Stimulated activated CD4-positive, alpha-beta T cell treated with anti-CD3 and anti-CD28 coated beads, Interleukin-12 subunit alpha, Interleukin-12 subunit beta, amount 100 ng/mL, for 48 hours (primary cell): ENCODE measurements around the gene PDSS2.
"Not testable (repeated sequence)": the region's sequence is repeated elsewhere in the genome, so short reads cannot be mapped to it uniquely, and the experiment has no call there.

ENCODE experiments used
- DNase-seq, 3 donors: peaks; one replicate each; pipeline ENCODE4 v3.0.0-alpha.2; 2020; ENCODE audit warnings: low read depth in 2 of 3, low spot score in 1 of 3

PDSS2 gene

DNA sequence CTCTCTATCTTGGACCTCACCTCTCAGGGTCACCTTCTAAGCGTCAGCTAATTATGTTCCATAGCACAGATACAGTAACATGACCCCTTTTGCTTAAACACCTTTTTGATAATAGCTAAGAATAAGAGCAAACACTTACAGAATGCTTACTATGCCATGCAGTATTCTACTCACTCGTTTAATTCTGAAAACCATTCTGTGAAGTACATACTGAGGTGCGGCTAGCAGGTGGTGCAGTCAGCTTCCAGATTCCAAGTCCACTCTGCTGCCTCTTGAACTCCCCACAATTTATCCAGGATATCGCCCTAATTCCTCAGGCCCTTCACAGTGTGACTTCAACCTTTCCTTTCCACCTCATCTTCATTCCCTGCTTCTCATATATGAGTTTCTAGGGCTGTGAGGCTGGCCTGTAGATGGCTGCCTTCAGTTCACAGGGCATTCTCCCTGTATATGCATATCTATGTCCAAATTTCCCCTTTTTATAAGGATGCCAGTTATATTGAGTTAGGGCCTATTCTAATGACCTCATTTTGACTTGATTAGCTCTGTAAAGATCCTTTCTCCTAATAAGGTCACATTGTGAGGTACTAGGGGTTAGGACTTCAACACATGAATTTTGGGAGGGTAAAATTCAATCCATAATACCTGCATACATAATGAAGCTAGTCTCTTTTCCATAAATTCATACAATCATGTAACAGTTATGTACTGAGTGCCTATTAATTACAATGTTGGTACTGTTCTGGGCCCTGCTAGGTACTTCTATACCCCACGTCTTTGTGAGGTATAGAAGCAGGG, 130.1 kb downstream of the PDSS2 start:
- no peak for DNase-seq

DNA sequence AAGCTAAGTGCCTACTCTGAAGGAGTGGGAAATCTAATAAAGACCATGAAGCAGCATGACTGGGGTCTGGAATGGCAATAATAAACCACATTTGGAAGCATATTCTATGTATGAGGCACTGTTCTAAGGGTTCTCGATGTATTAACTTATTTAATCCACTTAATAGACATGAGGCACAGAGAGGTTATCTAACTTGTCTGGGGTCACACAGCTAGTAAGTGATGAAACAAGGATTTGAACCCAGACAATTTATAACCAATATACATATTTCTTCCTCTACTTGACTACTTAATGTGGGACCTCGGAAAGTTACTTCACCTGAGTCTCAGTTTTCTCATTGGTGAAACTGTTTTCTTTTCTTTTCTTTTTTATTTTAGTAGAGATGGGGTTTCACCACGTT, 131.3 kb downstream of the PDSS2 start:
- no peak for DNase-seq

DNA sequence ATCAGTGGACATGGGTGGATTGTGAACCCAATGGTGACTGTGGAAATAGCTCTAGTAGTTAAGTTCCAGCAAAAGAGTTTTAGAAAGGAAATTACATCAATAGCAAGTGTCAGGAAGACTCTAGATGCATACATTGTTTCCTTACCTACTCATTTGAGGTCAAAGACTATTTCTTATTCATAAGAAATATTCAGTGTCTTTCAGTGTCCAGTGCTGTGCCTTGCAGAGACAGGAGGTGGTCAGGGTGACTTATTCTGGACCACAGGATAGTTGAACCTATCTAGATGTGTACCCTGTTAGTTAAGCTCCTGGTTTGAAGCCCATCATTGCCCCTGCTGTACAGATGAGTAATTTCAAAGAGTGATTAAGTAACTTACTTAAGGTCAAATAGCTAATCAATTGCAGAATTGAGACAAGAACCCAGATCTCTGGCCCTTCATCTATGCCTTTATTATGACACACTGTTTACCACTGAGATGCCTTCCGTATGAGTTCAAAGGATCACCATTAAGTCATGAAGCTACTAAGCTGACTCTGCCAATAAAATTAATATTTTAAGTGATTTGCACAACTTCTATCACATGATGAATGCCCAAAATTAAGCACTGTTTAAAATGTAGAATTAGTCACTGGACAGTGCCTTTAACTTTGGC, 136.1 kb downstream of the PDSS2 start:
- no peak for DNase-seq

DNA sequence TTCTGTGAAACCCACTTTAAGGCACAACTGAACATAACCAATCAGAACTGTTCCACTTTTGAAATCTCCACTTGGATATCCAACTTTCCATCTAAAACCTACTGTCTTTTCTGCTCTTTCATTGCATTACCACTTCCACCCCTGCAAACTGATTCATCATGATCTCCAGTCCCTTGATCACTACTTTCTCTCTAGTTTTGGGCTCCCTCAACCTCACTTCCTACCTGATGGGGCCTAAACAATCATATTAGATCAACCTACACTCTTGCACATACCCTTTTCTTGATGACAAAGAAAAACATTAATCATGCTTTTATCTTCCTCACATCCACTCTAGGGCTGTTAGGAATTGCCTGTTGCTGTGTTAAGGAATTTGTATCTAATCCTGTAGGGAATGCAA, 137.6 kb downstream of the PDSS2 start:
- no peak for DNase-seq

DNA sequence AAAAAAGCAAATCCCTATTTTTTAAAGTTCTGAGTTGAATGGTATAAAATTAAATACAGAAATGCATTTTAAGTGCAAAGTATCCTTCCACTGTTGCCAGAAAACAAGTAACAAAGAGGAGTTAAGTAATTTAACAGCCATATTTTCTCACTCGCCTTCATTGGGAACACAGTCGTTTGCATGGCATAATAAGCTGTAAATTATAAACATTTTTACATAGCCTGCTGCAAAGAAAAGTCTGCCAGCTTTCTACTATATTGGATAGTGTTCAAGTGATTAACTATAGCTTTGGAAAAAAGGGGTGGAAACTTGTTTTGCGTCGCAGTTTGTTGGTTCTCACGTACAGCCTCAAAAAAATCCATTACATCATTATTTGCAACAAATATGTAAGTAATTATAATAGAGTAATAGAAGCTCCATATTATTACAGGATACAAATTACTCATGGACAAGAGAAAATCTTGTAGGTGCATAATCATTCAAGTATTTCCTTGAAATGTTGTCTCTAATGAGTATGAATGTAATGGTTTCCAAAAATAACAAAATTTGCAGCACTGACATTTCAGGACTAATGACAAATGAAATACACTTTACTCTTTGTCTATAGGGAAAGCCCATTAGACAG, 139.3 kb downstream of the PDSS2 start:
- no peak for DNase-seq

DNA sequence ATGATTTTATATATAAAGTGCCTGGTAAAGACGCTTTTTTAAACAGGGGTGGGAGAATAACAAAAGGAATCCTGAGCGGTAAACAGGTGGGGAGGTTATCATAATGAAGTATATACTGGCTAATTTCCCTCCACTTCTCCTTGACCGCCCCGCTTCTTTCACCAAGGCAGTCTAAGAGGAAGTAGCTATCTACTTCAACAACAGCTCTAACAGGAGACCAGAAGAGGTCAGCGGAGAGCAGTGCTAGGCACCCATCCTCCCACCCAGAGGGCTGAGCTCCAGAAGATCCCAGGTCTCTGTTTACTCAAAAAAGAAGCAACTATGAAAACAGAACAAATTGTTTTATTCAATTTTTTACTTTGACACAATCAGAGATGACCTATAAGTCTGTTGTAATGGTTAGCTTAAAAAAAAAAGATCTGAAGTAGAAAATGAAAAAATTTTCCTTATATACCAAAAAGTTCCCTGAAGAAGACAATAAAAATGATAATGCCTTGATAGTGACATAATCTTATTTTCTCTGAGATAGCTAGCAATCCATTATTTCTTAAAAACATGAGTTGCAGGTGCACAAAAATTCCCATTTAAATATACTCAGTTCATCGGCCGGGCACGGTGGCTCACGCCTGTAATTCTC, 141.1 kb downstream of the PDSS2 start:
- DNase-seq = peak in 2 of 3 donors; percentile 6 to 13

DNA sequence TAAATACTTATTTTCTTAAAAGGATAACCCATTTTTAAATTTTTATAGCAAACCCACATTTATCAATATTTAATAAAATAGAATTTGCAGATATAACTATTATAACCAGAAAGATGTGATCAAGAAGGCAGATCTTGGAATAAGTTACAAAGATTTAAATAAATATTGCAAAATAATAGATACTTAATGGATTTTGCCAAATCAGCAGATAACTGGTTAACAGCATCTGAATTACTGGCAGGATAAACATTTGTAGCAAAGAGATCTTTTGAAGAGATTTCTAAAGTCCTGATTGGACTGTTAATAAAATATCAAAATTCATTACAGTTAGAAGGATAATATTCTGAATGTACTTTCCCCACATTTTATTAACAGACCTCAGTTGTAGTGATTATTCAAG, 144.2 kb downstream of the PDSS2 start:
- no peak for DNase-seq

DNA sequence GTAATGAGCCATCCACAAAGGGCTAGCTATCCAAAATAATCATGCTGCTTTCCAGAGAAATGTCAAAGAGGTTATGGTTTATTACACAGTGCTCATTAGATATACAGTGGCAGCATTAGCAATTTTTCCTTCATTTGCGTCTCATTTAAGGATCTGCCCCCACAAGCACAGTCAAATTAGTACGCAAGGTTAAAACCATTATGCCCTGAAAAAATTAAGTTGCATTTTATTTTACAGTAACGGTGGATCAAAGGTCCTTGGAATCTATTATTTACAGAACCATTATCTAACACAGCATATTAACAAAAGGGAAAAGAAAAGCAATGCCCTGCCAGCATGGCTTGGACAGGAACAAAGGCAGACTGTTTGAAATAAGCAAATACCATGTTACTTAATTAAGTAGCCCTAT, 144.8 kb downstream of the PDSS2 start:
- no peak for DNase-seq

DNA sequence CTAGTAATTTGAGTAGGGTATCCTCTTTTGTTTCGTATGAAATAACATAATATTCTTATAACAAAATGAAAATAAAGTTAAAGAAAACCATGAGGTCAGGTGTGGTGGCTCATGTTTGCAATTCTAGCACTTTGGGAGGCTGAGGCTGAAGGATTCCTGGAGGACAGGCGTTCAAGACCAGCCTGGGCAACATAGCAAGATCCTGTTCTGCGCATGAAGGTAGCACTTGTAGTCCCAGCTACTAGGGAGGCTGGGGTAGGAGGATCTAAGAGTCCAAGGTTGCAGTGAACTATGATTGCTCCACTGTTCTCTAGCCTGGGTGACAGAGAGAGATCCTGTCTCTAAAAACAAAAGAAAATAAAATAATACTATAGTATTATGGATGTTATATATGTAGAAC, 145.6 kb downstream of the PDSS2 start:
- DNase-seq = no peak

DNA sequence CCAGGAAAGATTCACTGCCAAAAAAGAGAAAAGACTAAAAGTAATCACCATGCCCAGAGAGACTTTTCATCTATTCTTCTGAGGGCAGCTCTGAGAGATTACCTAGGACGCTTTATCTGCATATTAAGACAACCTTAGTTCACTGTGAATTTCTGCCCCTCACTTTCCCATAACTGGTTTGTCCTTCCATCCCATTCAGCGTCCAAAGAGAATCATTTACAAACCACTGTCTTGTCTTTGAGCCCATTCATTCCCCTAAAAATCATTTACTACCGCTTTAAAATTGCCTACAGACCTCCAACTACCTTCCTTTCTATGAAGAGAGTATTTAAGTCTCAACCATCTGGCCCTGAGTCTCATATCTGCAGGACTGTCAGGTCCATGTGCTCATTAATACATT, 149.0 kb downstream of the PDSS2 start:
- no peak for DNase-seq

DNA sequence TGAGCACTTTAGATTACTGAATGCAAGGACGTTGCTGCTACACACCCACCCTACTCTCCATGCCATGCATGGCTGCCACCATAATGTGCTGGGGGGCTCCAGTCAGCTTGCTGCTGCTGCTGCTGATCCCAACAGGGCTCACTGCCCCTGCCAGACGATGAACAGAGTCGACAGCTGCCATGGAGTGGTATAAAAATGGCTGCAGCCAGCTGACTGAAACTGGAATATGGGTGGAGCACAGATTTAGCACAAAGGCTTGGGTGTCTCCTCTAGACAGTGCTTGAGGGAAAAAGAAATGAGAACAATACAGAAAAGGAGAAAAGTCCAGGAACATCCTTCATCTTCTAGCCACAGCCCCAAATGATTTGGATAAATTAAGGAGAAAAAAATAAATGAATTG, 150.7 kb downstream of the PDSS2 start:
- DNase-seq = no peak

DNA sequence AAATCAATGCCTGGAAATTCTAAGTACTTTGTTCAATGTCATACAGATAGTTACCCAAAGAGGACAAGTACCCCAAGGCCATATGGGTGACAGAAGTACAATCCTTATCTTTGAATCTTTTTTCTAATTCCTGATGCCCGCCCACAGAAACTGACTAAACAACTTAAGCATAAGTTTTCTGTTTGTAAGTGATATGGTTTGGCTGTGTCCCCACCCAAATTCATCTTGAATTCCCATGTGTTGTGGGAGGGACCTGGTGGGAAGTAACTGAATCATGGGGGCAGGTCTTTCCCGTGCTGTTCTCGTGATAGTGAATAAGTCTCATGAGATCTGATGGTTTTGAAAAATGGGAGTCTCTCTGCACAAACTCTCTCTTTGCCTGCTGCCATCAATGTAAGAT, 153.4 kb downstream of the PDSS2 start:
- DNase-seq = not testable (repeated sequence)

DNA sequence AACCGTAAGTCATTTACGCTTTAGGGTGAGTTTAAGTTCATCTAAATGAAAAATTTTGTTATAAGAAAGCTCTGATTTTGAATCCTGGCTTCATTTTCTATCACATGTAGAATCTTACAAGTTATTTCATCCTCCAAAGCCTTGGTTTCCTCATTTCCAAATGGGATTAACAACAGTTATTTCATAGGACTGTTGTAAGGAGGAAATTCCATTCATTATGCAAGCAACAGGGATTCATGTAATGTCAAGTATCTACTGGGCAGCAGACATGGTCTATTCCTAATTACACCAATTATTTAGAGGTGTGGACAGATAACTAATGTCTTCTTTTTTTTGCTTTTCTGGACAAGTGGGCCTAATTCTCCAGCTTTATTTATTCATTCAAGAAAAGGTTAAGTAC, 154.0 kb downstream of the PDSS2 start:
- DNase-seq = no peak

DNA sequence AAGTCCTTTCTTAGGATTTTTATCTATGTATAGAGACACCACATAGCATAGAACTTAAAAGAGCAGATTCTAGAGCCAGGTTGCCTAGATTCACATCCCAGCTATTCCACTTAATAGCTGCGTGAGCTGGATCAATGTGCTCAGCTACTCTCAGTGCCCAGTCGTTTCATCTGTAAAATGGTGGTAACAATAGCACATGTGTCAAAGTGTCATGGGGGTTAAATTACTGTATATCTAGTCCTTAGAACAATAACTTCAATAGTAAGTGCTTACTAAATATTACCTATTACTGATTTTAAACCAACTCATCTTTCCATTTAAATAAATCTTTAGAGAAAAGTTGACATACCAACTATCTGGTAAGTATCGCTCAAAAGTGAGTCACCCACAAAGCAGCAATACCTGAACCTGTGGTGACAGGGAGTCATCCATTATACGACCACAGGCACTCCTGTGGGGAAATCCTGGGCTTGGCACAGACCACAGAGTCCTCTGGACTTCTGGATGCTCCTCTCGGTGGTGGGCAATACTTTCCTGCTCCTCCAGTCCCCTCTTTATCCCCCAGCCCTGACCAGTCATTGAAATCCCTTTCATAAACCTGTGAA, 154.8 kb downstream of the PDSS2 start:
- peak; percentile 24 to 35 (median 33) for DNase-seq

DNA sequence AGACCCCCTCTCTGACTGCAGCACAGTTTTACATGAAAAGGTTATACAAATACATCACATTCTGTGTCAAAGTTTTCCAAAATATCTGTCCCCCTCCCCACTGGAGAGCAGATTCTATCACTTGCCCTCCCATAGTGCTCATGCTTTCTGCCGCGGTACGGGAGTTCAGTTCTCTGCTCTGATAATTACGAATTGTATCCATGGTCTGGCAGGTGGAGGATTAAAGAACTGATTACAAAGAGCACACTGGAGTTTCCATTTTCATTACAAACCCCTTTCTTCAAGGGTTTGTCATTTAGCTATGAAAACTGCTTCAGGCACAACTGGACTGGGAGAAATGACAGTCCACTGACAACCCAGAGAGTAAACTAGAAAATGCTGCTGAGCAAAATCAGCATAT, 166.0 kb downstream of the PDSS2 start:
- DNase-seq = no peak

DNA sequence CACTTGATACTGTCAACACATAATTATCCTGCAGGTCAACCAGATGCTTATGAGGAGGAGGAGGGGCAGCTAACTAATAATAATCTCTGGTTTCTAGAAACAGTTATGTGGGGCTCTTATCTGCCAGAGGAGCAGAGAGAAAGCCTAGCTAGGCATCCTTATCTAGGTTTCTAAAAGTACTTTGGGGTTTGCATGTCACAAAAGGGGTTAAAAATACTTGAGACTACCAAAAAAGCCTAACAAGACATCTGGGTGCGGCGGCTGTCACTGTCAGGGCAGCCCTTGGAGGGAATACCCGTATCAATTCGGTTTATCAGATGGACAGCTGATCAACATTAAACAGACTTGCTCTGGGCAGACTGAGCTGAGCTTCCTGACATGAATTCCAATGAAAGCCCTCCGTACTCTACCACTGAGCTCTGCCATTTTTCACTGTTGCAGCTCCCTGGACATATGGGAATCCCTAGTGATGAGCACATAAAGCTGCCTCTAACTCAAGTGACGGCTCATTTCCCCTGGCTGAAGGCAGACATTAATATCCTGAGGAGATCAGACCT, 166.6 kb downstream of the PDSS2 start:
- no peak for DNase-seq

DNA sequence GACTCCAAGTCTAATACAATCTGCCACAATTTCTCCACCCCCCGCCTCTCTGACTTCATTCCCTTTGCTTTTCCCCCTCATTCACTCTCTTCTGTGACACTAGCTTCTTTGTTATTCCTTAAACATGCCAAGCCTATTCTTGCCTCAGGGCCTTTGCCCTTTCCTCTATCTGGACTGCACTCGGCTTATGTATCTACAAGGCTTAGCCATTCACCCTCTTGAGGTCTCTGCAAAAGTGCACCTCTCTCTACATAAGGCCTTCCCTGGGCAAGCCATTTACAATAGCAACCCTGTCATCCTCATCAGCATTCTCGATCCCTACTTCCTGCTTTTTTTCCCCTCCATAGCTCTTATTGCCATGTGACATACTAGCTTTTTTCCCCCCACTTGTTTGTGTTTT, 168.9 kb downstream of the PDSS2 start:
- no peak for DNase-seq

DNA sequence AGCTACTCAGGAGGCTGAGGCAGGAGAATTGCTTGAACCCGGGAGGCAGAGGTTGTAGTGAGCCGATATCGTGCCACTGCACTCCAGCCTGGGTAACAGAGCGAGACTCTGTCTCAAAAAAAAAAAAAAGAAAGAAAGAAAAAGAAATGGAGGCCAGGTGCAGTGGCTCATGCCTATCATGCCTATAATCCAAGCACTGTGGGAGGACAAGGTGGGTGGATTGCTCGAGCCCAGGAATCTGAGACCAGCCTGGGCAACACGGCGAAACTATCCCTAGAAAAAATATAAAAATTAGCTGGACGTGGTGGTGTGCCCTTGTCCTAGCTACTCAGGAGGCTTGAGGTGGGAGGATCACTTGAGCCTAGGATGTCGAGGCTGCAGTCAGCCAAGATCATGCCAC, 170.1 kb downstream of the PDSS2 start:
- not testable (repeated sequence) for DNase-seq

DNA sequence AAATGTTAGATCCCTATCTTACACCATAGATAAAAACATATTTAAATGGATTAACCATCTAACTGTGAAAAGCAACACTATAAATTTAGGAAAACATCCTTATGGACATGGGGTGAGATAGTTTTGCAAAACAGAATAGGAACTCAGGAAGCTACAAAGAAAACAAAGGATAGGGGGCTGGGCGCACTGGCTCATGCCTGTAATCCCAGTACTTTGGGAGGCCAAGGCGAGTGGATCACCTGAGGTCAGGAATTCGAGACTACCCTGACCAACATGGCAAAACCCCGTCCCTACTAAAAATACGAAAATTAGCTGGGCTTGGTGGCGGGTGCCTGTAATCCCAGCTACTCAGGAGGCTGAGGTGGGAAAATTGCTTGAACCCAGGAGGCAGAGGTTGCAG, 173.7 kb downstream of the PDSS2 start:
- not testable (repeated sequence) for DNase-seq

DNA sequence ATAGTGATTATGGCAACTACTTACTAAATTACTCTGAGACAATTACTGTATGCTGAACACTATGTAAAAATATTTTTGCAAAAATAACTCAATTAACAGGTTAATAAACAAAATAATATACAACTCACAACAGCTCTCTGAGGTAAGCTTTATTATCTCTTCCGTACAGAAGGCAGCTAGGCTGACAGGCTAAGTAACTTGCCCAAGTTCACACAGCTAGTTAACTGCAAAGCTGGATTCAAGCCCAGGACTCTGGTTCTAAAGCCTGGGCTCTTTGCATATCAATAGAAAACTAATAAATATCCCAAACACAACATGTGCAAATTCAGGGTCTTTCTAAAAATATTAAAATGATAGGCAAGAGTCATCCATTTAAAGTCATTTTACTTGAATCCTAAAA, 174.6 kb downstream of the PDSS2 start:
- DNase-seq = no peak

DNA sequence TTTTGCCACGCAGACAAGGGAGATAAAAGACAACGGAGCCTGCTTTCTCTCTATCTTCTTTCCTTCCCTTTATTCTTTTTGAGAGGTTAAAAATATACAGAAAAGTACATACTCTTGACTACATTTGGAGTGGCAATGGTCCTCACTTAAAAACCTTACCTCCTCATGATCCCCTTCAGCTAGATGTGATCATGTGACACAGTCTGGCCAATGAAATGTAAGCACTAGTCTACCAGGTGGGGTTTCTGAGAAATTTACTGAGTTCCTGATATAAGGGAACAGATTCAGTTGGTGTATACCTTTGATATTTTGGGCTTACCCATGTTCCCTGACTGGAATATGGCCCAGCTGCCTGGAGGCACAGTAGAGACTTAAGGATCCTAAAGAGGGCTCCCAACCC, 178.6 kb downstream of the PDSS2 start:
- DNase-seq = no peak
